Measurements from ENCODE around the gene TACC2. TPM values are rescaled to one million over a fixed set of nuclear protein-coding genes. Genes with fewer than 3 reads are reported as not detected.

TACC2 gene
- total and polyA plus RNA-seq, 2 donors (not counting 3 experiments of a cell fraction or from before 2014, with no cell fraction given) = 14.4 to 46.2 TPM

- ChIA-PET POLR2A (no interaction called here), CTCF (interaction anchor here (2.7 kb wide), 1 partner anchor 14 kb away, joined by 11 read pairs; no protein-coding TSS in a partner anchor)
- Histone ChIP-seq H4K20me1 (replicated peaks; ENCODE audit: control insufficient read depth, extremely low read depth, insufficient read depth, low read length) (no peaks in the 10 kb centered on the region), H3K27ac (ENCODE audit: insufficient read depth, low read depth, low read length) (no peak overlapping the region), H3K4me1 (ENCODE audit: control insufficient read depth, extremely low read depth, insufficient read depth, low read length) (no peaks in the 10 kb centered on the region), H3K9me3 (replicated peaks; ENCODE audit: control insufficient read depth, insufficient read depth, low read length) (no peaks in the 10 kb centered on the region), H3K9ac (replicated peaks; ENCODE audit: extremely low read depth, insufficient read depth, low read length) (no peak overlapping the region), H2AFZ (ENCODE audit: low read depth, low read length) (no peak overlapping the region), H3K79me2 (ENCODE audit: control insufficient read depth, insufficient read depth, low read length) (no peaks in the 10 kb centered on the region), H3K9me1 (replicated peaks; ENCODE audit: control insufficient read depth, extremely low read depth, insufficient read depth, low read length) (no peaks in the 10 kb centered on the region), H3K27me3 (ENCODE audit: control insufficient read depth in 2 of 2, insufficient read depth in 2 of 2, low read length in 2 of 2) (no peaks in the 10 kb centered on the region), H3K36me3 (ENCODE audit: control insufficient read depth in 2 of 2, extremely low read depth in 1 of 2, insufficient read depth in 2 of 2, low read length in 2 of 2) (peaks cover 4 to 9% of the 10 kb centered on the region in 2 experiments), H3K4me3 (replicated peaks in 1 of 3; ENCODE audit: insufficient read depth in 1 of 3, low read depth in 1 of 3, low read length in 3 of 3) (no peak overlapping the region), H3K4me2 (ENCODE audit: insufficient read depth, low read length) (no peak overlapping the region)
- FAIRE-seq = no peak
- no TSS peak for BruUV-seq (replicated peaks)
- TF ChIP-seq GATA2 (IDR thresholded peaks at IDR 0.05; ENCODE audit: insufficient read depth, insufficient read length, low read depth, low read length) (no peak), FOS (IDR thresholded peaks at IDR 0.05; ENCODE audit: borderline replicate concordance, insufficient read depth, low read length) (no peak), EZH2 (IDR thresholded peaks at IDR 0.05; ENCODE audit: borderline replicate concordance, low read depth, low read length, severe bottlenecking) (no peak), POLR2A (IDR thresholded peaks at IDR 0.05; ENCODE audit: low read depth, low read length) (no peak), JUN (IDR thresholded peaks at IDR 0.05; ENCODE audit: borderline replicate concordance, insufficient read depth, insufficient read length, low read depth) (no peak), POLR2AphosphoS5 (IDR thresholded peaks at IDR 0.05; ENCODE audit: insufficient read depth, low read depth, low read length) (no peak), MYC (IDR thresholded peaks at IDR 0.05; ENCODE audit: low read depth, low read length) (no peak)
- TF ChIP-seq, protein P1, sequence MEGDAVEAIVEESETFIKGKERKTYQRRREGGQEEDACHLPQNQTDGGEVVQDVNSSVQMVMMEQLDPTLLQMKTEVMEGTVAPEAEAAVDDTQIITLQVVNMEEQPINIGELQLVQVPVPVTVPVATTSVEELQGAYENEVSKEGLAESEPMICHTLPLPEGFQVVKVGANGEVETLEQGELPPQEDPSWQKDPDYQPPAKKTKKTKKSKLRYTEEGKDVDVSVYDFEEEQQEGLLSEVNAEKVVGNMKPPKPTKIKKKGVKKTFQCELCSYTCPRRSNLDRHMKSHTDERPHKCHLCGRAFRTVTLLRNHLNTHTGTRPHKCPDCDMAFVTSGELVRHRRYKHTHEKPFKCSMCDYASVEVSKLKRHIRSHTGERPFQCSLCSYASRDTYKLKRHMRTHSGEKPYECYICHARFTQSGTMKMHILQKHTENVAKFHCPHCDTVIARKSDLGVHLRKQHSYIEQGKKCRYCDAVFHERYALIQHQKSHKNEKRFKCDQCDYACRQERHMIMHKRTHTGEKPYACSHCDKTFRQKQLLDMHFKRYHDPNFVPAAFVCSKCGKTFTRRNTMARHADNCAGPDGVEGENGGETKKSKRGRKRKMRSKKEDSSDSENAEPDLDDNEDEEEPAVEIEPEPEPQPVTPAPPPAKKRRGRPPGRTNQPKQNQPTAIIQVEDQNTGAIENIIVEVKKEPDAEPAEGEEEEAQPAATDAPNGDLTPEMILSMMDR (IDR thresholded peaks at IDR 0.05; ENCODE audit: extremely low read depth in 1 of 2, insufficient read depth in 1 of 2, low read depth in 1 of 2, low read length in 2 of 2) = no peak
- TF ChIP-seq, protein P2, sequence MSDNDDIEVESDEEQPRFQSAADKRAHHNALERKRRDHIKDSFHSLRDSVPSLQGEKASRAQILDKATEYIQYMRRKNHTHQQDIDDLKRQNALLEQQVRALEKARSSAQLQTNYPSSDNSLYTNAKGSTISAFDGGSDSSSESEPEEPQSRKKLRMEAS (IDR thresholded peaks at IDR 0.05; ENCODE audit: insufficient read depth, insufficient read length) = no peak
- intact Hi-C loops (cut with micrococcal nuclease) (no loop called here), dilution Hi-C loops (cut with MboI; ENCODE audit: extremely low pct_ligation_motif_present, low sequenced_read_pairs) (no loop called here)
- DNase-seq (ENCODE audit: low read depth, low spot score) = no peak
These were observed 264.6 kb downstream of the TACC2 start for GRCh38 chr10:122253605-122254004.
